ENCODE measurements around the gene SRRM1.
A peak's percentile ranks its signal among the peaks of the same experiment; 100 is the strongest.

The SRRM1 gene

GRCh38 chr1:24642481-24643362 lies at the start of gene SRRM1:
SRRM1 (plus strand) TSS chr1:24643302; CDS start chr1:24643327, 25 bp downstream.
- DNase-seq: peak; percentile 98

GRCh38 chr1:24594328-24594598 lies 48.8 kb upstream of the SRRM1 start:
- no peak for DNase-seq

- DNase-seq: no peak
Measured at GRCh38 chr1:24596401-24596880, 46.7 kb upstream of the SRRM1 start.

- no peak for DNase-seq
Measured at GRCh38 chr1:24599265-24599664, 43.8 kb upstream of the SRRM1 start.

- DNase-seq: no peak
Measured at GRCh38 chr1:24600551-24600950, 42.6 kb upstream of the SRRM1 start.

- DNase-seq: no peak
Measured at GRCh38 chr1:24605534-24606295, 37.4 kb upstream of the SRRM1 start.

GRCh38 chr1:24606296-24606605 lies 36.9 kb upstream of the SRRM1 start:
- DNase-seq: no peak

GRCh38 chr1:24606621-24607020 lies 36.5 kb upstream of the SRRM1 start:
- DNase-seq: no peak

- DNase-seq: no peak
Measured at GRCh38 chr1:24609949-24610517, 33.1 kb upstream of the SRRM1 start.

GRCh38 chr1:24619376-24619775 lies 23.7 kb upstream of the SRRM1 start:
- no peak for DNase-seq

GRCh38 chr1:24620678-24621077 lies 22.4 kb upstream of the SRRM1 start:
- no peak for DNase-seq

- no peak for DNase-seq
Measured at GRCh38 chr1:24621121-24621520, 22.0 kb upstream of the SRRM1 start.

- no peak for DNase-seq
Measured at GRCh38 chr1:24622218-24622617, 20.9 kb upstream of the SRRM1 start.

- no peak for DNase-seq
Measured at GRCh38 chr1:24632832-24633175, 10.3 kb upstream of the SRRM1 start.

GRCh38 chr1:24635195-24635843 lies 7.8 kb upstream of the SRRM1 start:
- DNase-seq: peak; percentile 71

- no peak for DNase-seq
Measured at GRCh38 chr1:24636661-24637357, 6.3 kb upstream of the SRRM1 start.

GRCh38 chr1:24639094-24639493 lies 4.0 kb upstream of the SRRM1 start:
- no peak for DNase-seq

- DNase-seq: no peak
Measured at GRCh38 chr1:24639881-24640280, 3.2 kb upstream of the SRRM1 start.

GRCh38 chr1:24640288-24640687 lies 2.8 kb upstream of the SRRM1 start:
- peak; percentile 36 for DNase-seq

GRCh38 chr1:24641646-24642151 lies 1.4 kb upstream of the SRRM1 start:
- DNase-seq: no peak

GRCh38 chr1:24643363-24644099 lies 429 bp downstream of the SRRM1 start:
- peak; percentile 8 for DNase-seq

GRCh38 chr1:24644100-24644384 lies 940 bp downstream of the SRRM1 start:
- no peak for DNase-seq

All from NCI-H2171 (cell line).